Astrocyte of the spinal cord (primary cell): Measurements from ENCODE around the gene RPS6KA2.

Source experiments
- DNase-seq: peaks from one replicate; pipeline ENCODE4 v3.0.0; 2011; ENCODE audit warnings: low read depth, low spot score
- H3K4me3 ChIP-seq: 2 replicates; pipeline ENCODE4 v1.5.1; 2011; ENCODE audit warnings: low read depth, mild to moderate bottlenecking, low read length, moderate library complexity
- CTCF ChIP-seq: IDR thresholded peaks from 2 replicates; pipeline ENCODE4 v1.5.1; 2012; ENCODE audit warnings: low read depth, mild to moderate bottlenecking, low read length, inconsistent platforms
- in situ Hi-C: cut with HindIII; loops from 2 replicates; pipeline ENCODE4 v1.10.0; 2017; ENCODE audit warnings: low sequenced_read_pairs

RPS6KA2 gene

GRCh38 chr6:166493427-166494100, 133.5 kb downstream of the RPS6KA2 start:
- TF ChIP-seq CTCF = no peak
- H3K4me3 ChIP-seq = no peak overlapping the region
- in situ Hi-C loops = no loop called here
- no peak for DNase-seq

- DNase-seq = no peak
- no peak overlapping the region for H3K4me3 ChIP-seq
- in situ Hi-C loops = no loop called here
- TF ChIP-seq CTCF = no peak
Measured at GRCh38 chr6:166492092-166492741, 134.8 kb downstream of the RPS6KA2 start.

GRCh38 chr6:166490671-166491500, 136.2 kb downstream of the RPS6KA2 start:
- DNase-seq = peak; percentile 81

GRCh38 chr6:166489301-166490155, 137.5 kb downstream of the RPS6KA2 start:
- in situ Hi-C loops = no loop called here
- no peak for TF ChIP-seq CTCF
- no peak overlapping the region for H3K4me3 ChIP-seq
- no peak for DNase-seq

More at GRCh38 chr6:166490671-166491500, 136.2 kb downstream of the RPS6KA2 start:
- in situ Hi-C loops = no loop called here
- no peak for TF ChIP-seq CTCF
- H3K4me3 ChIP-seq = no peak overlapping the region

DNA sequence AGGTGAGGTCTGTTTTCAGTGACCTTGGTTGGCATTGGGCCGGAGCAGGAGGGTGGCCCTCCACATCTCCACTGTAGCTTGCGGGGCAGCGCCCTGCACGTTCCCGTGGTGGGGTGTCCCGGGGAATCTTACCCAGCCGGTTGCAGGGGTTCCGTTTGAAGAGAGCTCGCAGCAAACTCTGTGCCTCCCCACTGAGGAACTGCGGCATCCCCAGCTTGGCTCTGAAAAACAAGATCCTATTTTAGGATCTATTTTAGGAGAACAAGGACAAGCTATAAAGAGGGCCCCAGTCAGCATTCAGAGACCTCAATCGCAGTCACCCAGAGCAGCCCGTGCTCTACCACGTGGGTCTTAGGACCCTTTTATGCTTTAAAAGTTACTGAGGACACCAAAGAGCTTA, 138.3 kb downstream of the RPS6KA2 start:
- no peak for DNase-seq
- TF ChIP-seq CTCF = no peak
- in situ Hi-C loops = no loop called here
- no peak overlapping the region for H3K4me3 ChIP-seq

DNA sequence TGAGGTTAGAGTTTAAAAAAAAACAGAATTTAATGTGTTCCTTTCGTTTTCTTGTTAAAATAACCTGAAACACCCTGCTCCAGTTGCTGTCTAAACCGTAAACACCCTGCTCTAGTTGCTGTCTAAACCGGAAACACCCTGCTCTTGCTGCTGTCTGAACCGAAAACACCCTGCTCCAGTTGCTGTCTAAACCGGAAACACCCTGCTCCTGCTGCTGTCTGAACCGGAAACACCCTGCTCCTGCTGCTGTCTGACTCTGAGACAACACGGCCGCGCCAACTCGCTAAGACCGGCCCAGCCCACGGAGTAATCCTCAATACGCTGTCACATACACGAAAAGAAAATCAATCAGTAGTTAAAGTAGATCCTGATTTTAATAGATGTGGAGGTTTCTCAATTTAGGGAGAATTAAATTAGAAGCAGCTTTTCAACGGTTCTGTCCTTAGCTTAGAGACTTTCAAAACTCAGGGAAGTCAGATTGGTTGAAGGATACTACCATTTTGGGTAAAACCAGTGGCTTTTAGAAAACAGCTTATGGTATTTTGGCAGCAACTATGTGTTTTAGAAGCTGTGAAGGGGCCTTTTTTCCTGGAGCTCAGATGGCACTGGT, 138.9 kb downstream of the RPS6KA2 start:
- in situ Hi-C loops = no loop called here
- TF ChIP-seq CTCF = no peak
- DNase-seq = peak; percentile 43
- H3K4me3 ChIP-seq = no peak overlapping the region
